ENCODE data around the gene PPP4R2. TPM values are rescaled to one million over a fixed set of nuclear protein-coding genes. Genes with fewer than 3 reads are reported as not detected.

The PPP4R2 gene
- total and polyA plus RNA-seq, 4 donors = 17.1 to 105 (median 38.0) TPM

- Histone ChIP-seq H3K27ac (ENCODE audit: low read depth in 1 of 2, low read length in 1 of 2) (no peak overlapping the region), H3K36me3 (ENCODE audit: control insufficient read depth in 4 of 4, insufficient read depth in 4 of 4, low read length in 4 of 4) (no peaks in the 10 kb centered on the region), H3K9ac (ENCODE audit: insufficient read depth in 1 of 2, low read length in 2 of 2) (no peak overlapping the region), H3K9me3 (ENCODE audit: control insufficient read depth in 4 of 4, insufficient read depth in 3 of 4, low read length in 3 of 4) (no peaks in the 10 kb centered on the region), H3K27me3 (ENCODE audit: control insufficient read depth in 3 of 3, insufficient read depth in 3 of 3, low read length in 2 of 3) (no peaks in the 10 kb centered on the region), H3K4me3 (no peak overlapping the region), H3K4me1 (ENCODE audit: control insufficient read depth in 5 of 5, insufficient read depth in 5 of 5, low read length in 5 of 5) (peaks cover 0 to 1% (median 0%) of the 10 kb centered on the region in 5 donors)
- WGBS, 2 donors = 82 to 85% methylated on average over 17 of the region's 17 CpGs
- no peak for ATAC-seq (ENCODE audit: insufficient read depth, low FRiP score)
- DNase-seq = no peak
- no peak for TF ChIP-seq CTCF (IDR thresholded peaks at IDR 0.05; ENCODE audit: control extremely low read depth, extremely low read depth)
Measured at GRCh38 chr3:73080216-73080966, 83.8 kb downstream of the PPP4R2 start.

- no peak for TF ChIP-seq CTCF (IDR thresholded peaks at IDR 0.05; ENCODE audit: control extremely low read depth, extremely low read depth)
- Histone ChIP-seq H3K36me3 (ENCODE audit: control insufficient read depth in 4 of 4, insufficient read depth in 4 of 4, low read length in 4 of 4) (no peaks in the 10 kb centered on the region), H3K9me3 (ENCODE audit: control insufficient read depth in 4 of 4, insufficient read depth in 3 of 4, low read length in 3 of 4) (no peaks in the 10 kb centered on the region), H3K9ac (ENCODE audit: insufficient read depth in 1 of 2, low read length in 2 of 2) (no peak overlapping the region), H3K27me3 (ENCODE audit: control insufficient read depth in 3 of 3, insufficient read depth in 3 of 3, low read length in 2 of 3) (no peaks in the 10 kb centered on the region), H3K4me1 (ENCODE audit: control insufficient read depth in 5 of 5, insufficient read depth in 5 of 5, low read length in 5 of 5) (peaks cover 0 to 2% (median under 1%) of the 10 kb centered on the region in 5 donors), H3K4me3 (no peak overlapping the region), H3K27ac (ENCODE audit: low read depth in 1 of 2, low read length in 1 of 2) (no peak overlapping the region)
- WGBS, 2 donors = 95% methylated on average over 8 of the region's 8 CpGs
- ATAC-seq (ENCODE audit: insufficient read depth, low FRiP score) (no peak), DNase-seq (no peak)
Measured at GRCh38 chr3:73081140-73081539, 84.5 kb downstream of the PPP4R2 start.

- Histone ChIP-seq H3K4me1 (ENCODE audit: control insufficient read depth in 5 of 5, insufficient read depth in 5 of 5, low read length in 5 of 5) (peaks cover 0 to 10% (median 0%) of the 10 kb centered on the region in 5 donors), H3K27me3 (ENCODE audit: control insufficient read depth in 3 of 3, insufficient read depth in 3 of 3, low read length in 2 of 3) (no peaks in the 10 kb centered on the region), H3K36me3 (ENCODE audit: control insufficient read depth in 4 of 4, insufficient read depth in 4 of 4, low read length in 4 of 4) (no peaks in the 10 kb centered on the region), H3K9ac (ENCODE audit: insufficient read depth in 1 of 2, low read length in 2 of 2) (no peak overlapping the region), H3K27ac (ENCODE audit: low read depth in 1 of 2, low read length in 1 of 2) (no peak overlapping the region), H3K4me3 (no peak overlapping the region), H3K9me3 (ENCODE audit: control insufficient read depth in 4 of 4, insufficient read depth in 3 of 4, low read length in 3 of 4) (no peaks in the 10 kb centered on the region)
- DNase-seq (no peak), ATAC-seq (ENCODE audit: insufficient read depth, low FRiP score) (no peak)
- no peak for TF ChIP-seq CTCF (IDR thresholded peaks at IDR 0.05; ENCODE audit: control extremely low read depth, extremely low read depth)
- WGBS, 2 donors = 89 to 98% methylated on average over 2 of the region's 2 CpGs
Measured at GRCh38 chr3:73084170-73084569, 87.6 kb downstream of the PPP4R2 start.
